HEK293 (cell line): ENCODE data around the gene CD151.

Experiments used
- ATF2 ChIP-seq: fragments of 450-650 bp; formaldehyde crosslinking; IDR thresholded peaks from 2 replicates; pipeline ENCODE4 v1.5.1; 2016; ENCODE audit warnings: missing biosample characterization, missing genetic modification characterization, low read depth
- BCL11B ChIP-seq: fragments of 450-650 bp; formaldehyde crosslinking; IDR thresholded peaks from 2 replicates; pipeline ENCODE4 v1.5.1; 2016; ENCODE audit warnings: low read depth, missing biosample characterization, missing genetic modification characterization
- EGR2 ChIP-seq: fragments of 450-650 bp; formaldehyde crosslinking; IDR thresholded peaks from 2 replicates; pipeline ENCODE4 v1.5.1; 2016; ENCODE audit warnings: low read depth, missing biosample characterization, missing genetic modification characterization
- GLI2 ChIP-seq: fragments of 450-650 bp; formaldehyde crosslinking; IDR thresholded peaks from 2 replicates; pipeline ENCODE4; 2017; ENCODE audit warnings: missing biosample characterization, missing genetic modification characterization, low read depth, borderline replicate concordance
- GLIS1 ChIP-seq: fragments of 450-650 bp; formaldehyde crosslinking; IDR thresholded peaks from 2 replicates; pipeline ENCODE4 v1.5.1; 2016; ENCODE audit warnings: missing biosample characterization, missing genetic modification characterization
- GLIS2 ChIP-seq: fragments of 450-650 bp; formaldehyde crosslinking; IDR thresholded peaks from 2 replicates; pipeline ENCODE4 v1.5.1; 2016; ENCODE audit warnings: missing biosample characterization, missing genetic modification characterization
- HIC1 ChIP-seq: fragments of 450-650 bp; formaldehyde crosslinking; IDR thresholded peaks from 2 replicates; pipeline ENCODE4 v1.5.1; 2016; ENCODE audit warnings: missing biosample characterization, missing genetic modification characterization
- KLF1 ChIP-seq: fragments of 450-650 bp; formaldehyde crosslinking; IDR thresholded peaks from 2 replicates; pipeline ENCODE4 v1.5.1; 2016; ENCODE audit warnings: missing biosample characterization, missing genetic modification characterization
- KLF16 ChIP-seq: fragments of 450-650 bp; formaldehyde crosslinking; IDR thresholded peaks from 2 replicates; pipeline ENCODE4 v1.5.1; 2017; ENCODE audit warnings: missing biosample characterization, missing genetic modification characterization
- KLF17 ChIP-seq: fragments of 450-650 bp; formaldehyde crosslinking; IDR thresholded peaks from 2 replicates; pipeline ENCODE4 v1.5.1; 2016; ENCODE audit warnings: missing biosample characterization, missing genetic modification characterization
- KLF7 ChIP-seq: fragments of 450-650 bp; formaldehyde crosslinking; IDR thresholded peaks from 2 replicates; pipeline ENCODE4 v1.5.1; 2016; ENCODE audit warnings: missing biosample characterization, missing genetic modification characterization, borderline replicate concordance
- PATZ1 ChIP-seq: fragments of 450-650 bp; formaldehyde crosslinking; IDR thresholded peaks from 2 replicates; pipeline ENCODE4 v1.5.1; 2016; ENCODE audit warnings: missing biosample characterization, missing genetic modification characterization
- PBX3 ChIP-seq: sonication (generic); formaldehyde crosslinking; IDR thresholded peaks from 2 replicates; pipeline ENCODE4 v1.8.1; 2022; ENCODE audit warnings: mild to moderate bottlenecking, moderate library complexity, missing genetic modification reagents
- SP3 ChIP-seq: fragments of 450-650 bp; formaldehyde crosslinking; IDR thresholded peaks from 2 replicates; pipeline ENCODE4 v1.5.1; 2016; ENCODE audit warnings: missing biosample characterization, missing genetic modification characterization
- SP7 ChIP-seq: fragments of 450-650 bp; formaldehyde crosslinking; IDR thresholded peaks from 2 replicates; pipeline ENCODE4 v1.5.1; 2016; ENCODE audit warnings: missing biosample characterization, missing genetic modification characterization
- ZBTB20 ChIP-seq: fragments of 450-650 bp; formaldehyde crosslinking; IDR thresholded peaks from 2 replicates; pipeline ENCODE4 v1.5.1; 2016; ENCODE audit warnings: missing biosample characterization, missing genetic modification characterization
- ZBTB8A ChIP-seq: fragments of 450-650 bp; formaldehyde crosslinking; IDR thresholded peaks from 2 replicates; pipeline ENCODE4 v1.5.1; 2016; ENCODE audit warnings: missing biosample characterization, missing genetic modification characterization
- ZFHX2 ChIP-seq: fragments of 450-650 bp; formaldehyde crosslinking; conservative IDR thresholded peaks from 2 replicates; pipeline ENCODE4 v1.5.1; 2016; ENCODE audit warnings: missing biosample characterization, missing genetic modification characterization
- ZNF248 ChIP-seq: fragments of 450-650 bp; formaldehyde crosslinking; IDR thresholded peaks from 2 replicates; pipeline ENCODE4 v1.5.1; 2017; ENCODE audit warnings: missing biosample characterization, missing genetic modification characterization
- ZNF292 ChIP-seq: fragments of 450-650 bp; formaldehyde crosslinking; IDR thresholded peaks from 2 replicates; pipeline ENCODE4 v1.5.1; 2016; ENCODE audit warnings: low read depth, missing biosample characterization, missing genetic modification characterization, borderline replicate concordance
- ZNF335 ChIP-seq: fragments of 450-650 bp; formaldehyde crosslinking; conservative IDR thresholded peaks from 2 replicates; pipeline ENCODE4 v1.5.1; 2016; ENCODE audit warnings: missing biosample characterization, missing genetic modification characterization
- ZNF341 ChIP-seq: fragments of 450-650 bp; formaldehyde crosslinking; IDR thresholded peaks from 2 replicates; pipeline ENCODE4; 2016; ENCODE audit warnings: low read depth, missing biosample characterization, missing genetic modification characterization
- ZNF426 ChIP-seq: fragments of 450-650 bp; formaldehyde crosslinking; IDR thresholded peaks from 2 replicates; pipeline ENCODE4 v1.5.1; 2017; ENCODE audit warnings: missing biosample characterization, missing genetic modification characterization, mild to moderate bottlenecking, inconsistent platforms, moderate library complexity
- ZNF48 ChIP-seq: fragments of 450-650 bp; formaldehyde crosslinking; IDR thresholded peaks from 2 replicates; pipeline ENCODE4 v1.5.1; 2016; ENCODE audit warnings: missing biosample characterization, missing genetic modification characterization
- ZNF518A ChIP-seq: fragments of 450-650 bp; formaldehyde crosslinking; conservative IDR thresholded peaks from 2 replicates; pipeline ENCODE4 v1.5.1; 2016; ENCODE audit warnings: low read depth, missing biosample characterization, missing genetic modification characterization
- ZNF658 ChIP-seq: fragments of 450-650 bp; formaldehyde crosslinking; IDR thresholded peaks from 2 replicates; pipeline ENCODE4; 2016; ENCODE audit warnings: missing biosample characterization, missing genetic modification characterization
- ZSCAN30 ChIP-seq: fragments of 450-650 bp; IDR thresholded peaks from 2 replicates; pipeline ENCODE4 v1.5.1; 2018; ENCODE audit warnings: missing biosample characterization, mild to moderate bottlenecking, missing genetic modification characterization, moderate library complexity

Gene CD151

GRCh38 chr11:832529-833113 is at the start of gene CD151 (continued):
- TF ChIP-seq PBX3 (CRISPR knock-in tag) (peak; percentile 55; the same call in 1 of the 2 replicates), HIC1 (tag by site-specific recombination) (peak; percentile 77), BCL11B (tag by site-specific recombination) (peak; percentile 49; the same call in 1 of the 2 replicates), KLF16 (tag by site-specific recombination) (0 out of 2 replicates have a peak, but pooled peaks have one; percentile 16), ZNF341 (tag by site-specific recombination) (peak; percentile 17; the same call in 1 of the 2 replicates), PATZ1 (tag by site-specific recombination) (peak; percentile 83), KLF1 (peak; percentile 66), ZNF248 (no peak), ZNF48 (tag by site-specific recombination) (no peak), ZNF292 (tag by site-specific recombination) (no peak), ZNF518A (tag by site-specific recombination) (no peak), SP7 (tag by site-specific recombination) (0 out of 2 replicates have a peak, but pooled peaks have one; percentile 23), ZNF658 (no peak), EGR2 (tag by site-specific recombination) (peak; percentile 6), ZFHX2 (tag by site-specific recombination) (peak; percentile 72), ZBTB20 (tag by site-specific recombination) (peak; percentile 40; the same call in 1 of the 2 replicates), KLF7 (tag by site-specific recombination) (0 out of 2 replicates have a peak, but pooled peaks have one; percentile 22), ZNF426 (tag by site-specific recombination) (no peak), ZNF335 (tag by site-specific recombination) (peak; percentile 59; the same call in 1 of the 2 replicates), ZBTB8A (peak; percentile 81), GLI2 (tag by site-specific recombination) (no peak), GLIS1 (peak; percentile 91), KLF17 (tag by site-specific recombination) (no peak), GLIS2 (peak; percentile 94), ATF2 (tag by site-specific recombination) (no peak), SP3 (tag by site-specific recombination) (peak; percentile 84), ZSCAN30 (0 out of 2 replicates have a peak, but pooled peaks have one; percentile 19)
